Measurements from ENCODE around the gene HINT2.

DNA sequence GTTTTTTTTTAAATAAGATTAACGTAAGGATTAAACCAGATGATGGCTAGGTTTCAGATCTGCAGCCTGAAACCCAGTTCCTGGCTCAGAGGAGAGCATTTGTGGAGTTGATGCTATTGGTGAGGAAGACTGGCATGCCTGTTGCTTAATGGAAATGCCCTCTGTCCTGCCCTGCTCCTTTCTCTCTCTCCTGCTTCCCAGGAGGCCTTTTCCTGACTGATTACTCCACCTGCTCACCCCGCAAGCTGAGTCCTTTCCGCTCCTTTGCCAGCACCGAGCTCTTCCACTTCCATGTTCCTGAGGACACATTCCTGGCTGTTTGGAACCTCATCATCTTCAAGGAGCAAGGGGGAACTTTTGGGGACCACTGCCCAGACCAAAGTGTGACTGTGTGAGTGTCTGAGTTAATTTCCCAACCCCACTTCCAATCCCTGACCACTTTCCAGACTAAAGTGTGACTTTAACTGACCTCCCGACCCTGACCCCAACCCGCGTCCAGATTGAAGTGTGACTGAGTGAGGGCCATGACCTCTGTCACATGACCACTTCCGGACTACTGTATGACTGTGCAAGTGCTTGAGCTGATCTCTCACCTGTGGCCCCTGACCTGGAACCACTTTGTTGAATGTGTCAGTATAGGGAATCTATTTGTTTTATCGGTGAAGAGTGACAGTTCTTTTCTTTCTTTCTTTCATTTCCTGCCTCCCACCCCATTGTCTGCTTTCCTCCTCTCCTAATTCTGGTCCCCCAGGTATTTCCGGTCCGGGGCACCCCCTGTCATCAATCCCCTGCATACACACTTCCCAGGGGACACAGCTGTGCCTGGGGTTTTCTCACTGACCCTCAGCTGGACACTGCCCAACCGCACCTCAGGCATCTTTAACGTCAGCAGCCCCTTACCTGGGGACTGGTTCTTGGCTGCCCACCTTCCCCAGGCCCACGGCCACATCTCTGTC lies 19.7 kb upstream of the HINT2 start:
- TF ChIP-seq, protein P1, sequence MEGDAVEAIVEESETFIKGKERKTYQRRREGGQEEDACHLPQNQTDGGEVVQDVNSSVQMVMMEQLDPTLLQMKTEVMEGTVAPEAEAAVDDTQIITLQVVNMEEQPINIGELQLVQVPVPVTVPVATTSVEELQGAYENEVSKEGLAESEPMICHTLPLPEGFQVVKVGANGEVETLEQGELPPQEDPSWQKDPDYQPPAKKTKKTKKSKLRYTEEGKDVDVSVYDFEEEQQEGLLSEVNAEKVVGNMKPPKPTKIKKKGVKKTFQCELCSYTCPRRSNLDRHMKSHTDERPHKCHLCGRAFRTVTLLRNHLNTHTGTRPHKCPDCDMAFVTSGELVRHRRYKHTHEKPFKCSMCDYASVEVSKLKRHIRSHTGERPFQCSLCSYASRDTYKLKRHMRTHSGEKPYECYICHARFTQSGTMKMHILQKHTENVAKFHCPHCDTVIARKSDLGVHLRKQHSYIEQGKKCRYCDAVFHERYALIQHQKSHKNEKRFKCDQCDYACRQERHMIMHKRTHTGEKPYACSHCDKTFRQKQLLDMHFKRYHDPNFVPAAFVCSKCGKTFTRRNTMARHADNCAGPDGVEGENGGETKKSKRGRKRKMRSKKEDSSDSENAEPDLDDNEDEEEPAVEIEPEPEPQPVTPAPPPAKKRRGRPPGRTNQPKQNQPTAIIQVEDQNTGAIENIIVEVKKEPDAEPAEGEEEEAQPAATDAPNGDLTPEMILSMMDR (conservative IDR thresholded peaks at IDR 0.05; ENCODE audit: low read length): no peak
- TF ChIP-seq EZH2phosphoT487 (IDR thresholded peaks at IDR 0.05; ENCODE audit: borderline replicate concordance): no peak

All from Loucy (cell line).